ENCODE measurements around the gene PLCL2. TPM values are rescaled to one million over a fixed set of nuclear protein-coding genes. Genes with fewer than 3 reads are reported as not detected.

PLCL2 gene
- total RNA-seq, result 40.2 and 41.7 TPM in 2 replicates

GRCh38 chr3:16884748-16885592 is at the start of gene PLCL2:
TSS of gene PLCL2 (plus strand) at chr3:16884955. CDS start at chr3:16885040, 85 bp downstream.
- intact Hi-C loops (cut with micrococcal nuclease), result loop anchor here (1.0 to 5.0 kb wide), 10 partner anchors 138 to 1542 kb away; partner anchors contain the start of genes RFTN1, SATB1 and TBC1D5

GRCh38 chr3:16836505-16837237 is 48.1 kb upstream of the PLCL2 start:
- intact Hi-C loops (cut with micrococcal nuclease), result no loop called here

GRCh38 chr3:16837602-16838001 is 47.2 kb upstream of the PLCL2 start:
- intact Hi-C loops (cut with micrococcal nuclease), result no loop called here

- intact Hi-C loops (cut with micrococcal nuclease), result no loop called here
These were observed 46.2 kb upstream of the PLCL2 start for GRCh38 chr3:16838561-16838960.

GRCh38 chr3:16839271-16840100 is 45.3 kb upstream of the PLCL2 start:
- intact Hi-C loops (cut with micrococcal nuclease), result loop anchor here (5.0 kb wide), 4 partner anchors 237 to 537 kb away; no protein-coding TSS in a partner anchor

- intact Hi-C loops (cut with micrococcal nuclease), result loop anchor here (5.0 kb wide), 4 partner anchors 238 to 538 kb away; no protein-coding TSS in a partner anchor
These were observed 44.7 kb upstream of the PLCL2 start for GRCh38 chr3:16840101-16840424.

- intact Hi-C loops (cut with micrococcal nuclease), result loop anchor here (5.0 kb wide), 4 partner anchors 239 to 539 kb away; no protein-coding TSS in a partner anchor
These were observed 43.6 kb upstream of the PLCL2 start for GRCh38 chr3:16841041-16841753.

GRCh38 chr3:16841904-16842271 is 42.9 kb upstream of the PLCL2 start:
- intact Hi-C loops (cut with micrococcal nuclease), result loop anchor here (1.0 to 5.0 kb wide), 10 partner anchors 44 to 901 kb away; partner anchors contain the start of genes OXNAD1 and TBC1D5

- intact Hi-C loops (cut with micrococcal nuclease), result loop anchor here (1.0 to 5.0 kb wide), 10 partner anchors 44 to 900 kb away; partner anchors contain the start of genes OXNAD1 and TBC1D5
These were observed 42.2 kb upstream of the PLCL2 start for GRCh38 chr3:16842272-16843270.

GRCh38 chr3:16844222-16844621 is 40.5 kb upstream of the PLCL2 start:
- intact Hi-C loops (cut with micrococcal nuclease), result loop anchor here (5.0 kb wide), 4 partner anchors 242 to 542 kb away; no protein-coding TSS in a partner anchor

GRCh38 chr3:16844791-16845190 is 40.0 kb upstream of the PLCL2 start:
- intact Hi-C loops (cut with micrococcal nuclease), result loop anchor here (5.0 kb wide), 4 partner anchors 242 to 542 kb away; no protein-coding TSS in a partner anchor

GRCh38 chr3:16846373-16847080 is 38.2 kb upstream of the PLCL2 start:
- intact Hi-C loops (cut with micrococcal nuclease), result no loop called here

- intact Hi-C loops (cut with micrococcal nuclease), result loop anchor here (1.0 kb wide), 1 partner anchor 40 kb away; no protein-coding TSS in a partner anchor
These were observed 36.7 kb upstream of the PLCL2 start for GRCh38 chr3:16848007-16848406.

- intact Hi-C loops (cut with micrococcal nuclease), result no loop called here
These were observed 35.5 kb upstream of the PLCL2 start for GRCh38 chr3:16849229-16849628.

GRCh38 chr3:16849795-16850194 is 35.0 kb upstream of the PLCL2 start:
- intact Hi-C loops (cut with micrococcal nuclease), result no loop called here

- intact Hi-C loops (cut with micrococcal nuclease), result no loop called here
These were observed 29.3 kb upstream of the PLCL2 start for GRCh38 chr3:16855497-16855896.

- intact Hi-C loops (cut with micrococcal nuclease), result loop anchor here (5.0 kb wide), 1 partner anchor 43 kb away; no protein-coding TSS in a partner anchor
These were observed 24.5 kb upstream of the PLCL2 start for GRCh38 chr3:16860234-16860633.

- intact Hi-C loops (cut with micrococcal nuclease), result loop anchor here (5.0 kb wide), 1 partner anchor 44 kb away; no protein-coding TSS in a partner anchor
These were observed 23.3 kb upstream of the PLCL2 start for GRCh38 chr3:16861432-16861831.
